Hypothalamus (tissue), 51 donors: ENCODE data around the gene RBM33.

ENCODE experiments used
- DNase-seq, 51 donors: peaks; one replicate each; lab custom pipeline; 2025; lab: John Stamatoyannopoulos, UW

RBM33 gene

GRCh38 chr7:155660059-155660757 is 15.7 kb downstream of the RBM33 start:
- no peak for DNase-seq

- DNase-seq, result no peak
Measured at GRCh38 chr7:155660758-155661093, 16.3 kb downstream of the RBM33 start.

- no peak for DNase-seq
Measured at GRCh38 chr7:155662343-155663043, 18.0 kb downstream of the RBM33 start.

- no peak for DNase-seq
Measured at GRCh38 chr7:155663937-155664336, 19.5 kb downstream of the RBM33 start.

- no peak for DNase-seq
Measured at GRCh38 chr7:155665079-155665956, 20.9 kb downstream of the RBM33 start.

GRCh38 chr7:155665957-155666287 is 21.5 kb downstream of the RBM33 start:
- DNase-seq, result peak in 1 of 51 donors; percentile 3

- no peak for DNase-seq
Measured at GRCh38 chr7:155667241-155667829, 22.9 kb downstream of the RBM33 start.

- peak in 8 of 51 donors; percentile 3 to 35 (median 8) for DNase-seq
Measured at GRCh38 chr7:155669717-155670505, 25.4 kb downstream of the RBM33 start.

GRCh38 chr7:155670521-155670920 is 26.1 kb downstream of the RBM33 start:
- peak in 2 of 51 donors; percentile 5 to 35 for DNase-seq

GRCh38 chr7:155674556-155674955 is 30.1 kb downstream of the RBM33 start:
- no peak for DNase-seq

GRCh38 chr7:155676052-155676451 is 31.6 kb downstream of the RBM33 start:
- no peak for DNase-seq

- no peak for DNase-seq
Measured at GRCh38 chr7:155677688-155678087, 33.2 kb downstream of the RBM33 start.

GRCh38 chr7:155680124-155680523 is 35.7 kb downstream of the RBM33 start:
- no peak for DNase-seq

- DNase-seq, result no peak
Measured at GRCh38 chr7:155680864-155681263, 36.4 kb downstream of the RBM33 start.

GRCh38 chr7:155681663-155682062 is 37.2 kb downstream of the RBM33 start:
- no peak for DNase-seq

- no peak for DNase-seq
Measured at GRCh38 chr7:155682484-155682883, 38.0 kb downstream of the RBM33 start.

GRCh38 chr7:155683098-155683497 is 38.6 kb downstream of the RBM33 start:
- DNase-seq, result no peak

- no peak for DNase-seq
Measured at GRCh38 chr7:155683714-155684113, 39.3 kb downstream of the RBM33 start.

GRCh38 chr7:155684543-155684942 is 40.1 kb downstream of the RBM33 start:
- DNase-seq, result no peak

GRCh38 chr7:155685070-155685790 is 40.8 kb downstream of the RBM33 start:
- no peak for DNase-seq
